Keratinocyte (primary cell): Measurements from ENCODE around the gene RPS21. TPM values are rescaled to one million over a fixed set of nuclear protein-coding genes. Genes with fewer than 3 reads are reported as not detected.
A peak's percentile ranks its signal among the peaks of the same experiment; 100 is the strongest.

ENCODE experiments used
- DNase-seq: peaks from one replicate; pipeline ENCODE4 v3.0.0-alpha.2; 2011; ENCODE audit warnings: low read depth, missing footprints, low spot score
- FAIRE-seq: peaks from 2 replicates; lab custom pipeline; 2011; peaks lifted over from hg19 to GRCh38; lab: Jason Lieb, UNC
- H2AFZ ChIP-seq: 2 replicates; pipeline ENCODE4 v1.6.0; 2012; ENCODE audit warnings: low read length, control low read depth, inconsistent platforms; ENCODE audit not compliant: control insufficient read depth
- H3K27ac ChIP-seq: 2 replicates; pipeline ENCODE4 v1.5.1; 2011; ENCODE audit warnings: low read length; ENCODE audit not compliant: control insufficient read depth, insufficient read depth
- H3K27me3 ChIP-seq: 3 replicates; pipeline ENCODE4 v1.6.0; 2011; ENCODE audit warnings: low read length; ENCODE audit not compliant: control insufficient read depth, insufficient read depth; ENCODE audit errors: extremely low read depth
- H3K36me3 ChIP-seq, 2 experiments: 2 replicates in 1 of 2; 3 replicates in 1 of 2; pipeline ENCODE4 v1.5.1; 2011; ENCODE audit warnings: low read length in 2 of 2, mild to moderate bottlenecking in 1 of 2; ENCODE audit not compliant: control insufficient read depth in 2 of 2, insufficient read depth in 2 of 2; ENCODE audit errors: extremely low read depth in 1 of 2
- H3K4me1 ChIP-seq: 3 replicates; pipeline ENCODE4 v1.5.1; 2011; ENCODE audit warnings: low read length; ENCODE audit not compliant: control insufficient read depth, insufficient read depth; ENCODE audit errors: extremely low read depth
- H3K4me2 ChIP-seq: 3 replicates; pipeline ENCODE4 v1.6.0; 2011; ENCODE audit warnings: low read depth, low read length; ENCODE audit not compliant: control insufficient read depth, insufficient read depth; ENCODE audit errors: extremely low read depth
- H3K4me3 ChIP-seq, 3 experiments: fragments of 200-600 bp in 1 of 3; sonication (generic) in 1 of 3; 2 replicates in 2 of 3; 3 replicates in 1 of 3; pipeline ENCODE4 v1.5.1; 2011 to 2016; ENCODE audit warnings: low read length in 3 of 3, mild to moderate bottlenecking in 3 of 3, control low read depth in 2 of 3, inconsistent platforms in 1 of 3, low read depth in 1 of 3, mixed read lengths in 1 of 3, mixed run types in 1 of 3, moderate library complexity in 1 of 3; ENCODE audit not compliant: control insufficient read depth in 2 of 3, insufficient read depth in 2 of 3; ENCODE audit errors: extremely low read depth in 1 of 3
- H3K79me2 ChIP-seq: 2 replicates; pipeline ENCODE4 v1.6.0; 2012; ENCODE audit warnings: low read length; ENCODE audit not compliant: control insufficient read depth, insufficient read depth
- H3K9ac ChIP-seq: 3 replicates; pipeline ENCODE4 v1.6.0; 2011; ENCODE audit warnings: low read length; ENCODE audit not compliant: control insufficient read depth, insufficient read depth; ENCODE audit errors: extremely low read depth
- H3K9me1 ChIP-seq: 3 replicates; pipeline ENCODE4 v1.6.0; 2011; ENCODE audit warnings: low read length; ENCODE audit not compliant: control insufficient read depth, insufficient read depth; ENCODE audit errors: extremely low read depth
- H3K9me3 ChIP-seq: 2 replicates; pipeline ENCODE4 v1.5.1; 2012; ENCODE audit warnings: low read depth, low read length; ENCODE audit not compliant: control insufficient read depth
- H4K20me1 ChIP-seq: 3 replicates; pipeline ENCODE4 v1.6.0; 2011; ENCODE audit warnings: low read length; ENCODE audit not compliant: control insufficient read depth, insufficient read depth; ENCODE audit errors: extremely low read depth
- EZH2 ChIP-seq: IDR thresholded peaks from one replicate; pipeline ENCODE4 v1.6.1; 2012; ENCODE audit warnings: inconsistent platforms, mild to moderate bottlenecking, low read length, moderate library complexity
- dilution Hi-C: fragments of 300-500 bp; cut with MboI; formaldehyde crosslinking; loops from one replicate; pipeline ENCODE4 v1.7.0; 2020; ENCODE audit warnings: low sequenced_read_pairs; ENCODE audit not compliant: extremely low pct_ligation_motif_present
- polyA plus RNA-seq, 5 experiments: library from polyadenylated mRNA; depleted of rRNA in 3 of 5; stranded (reverse) in 3 of 5; stranded (forward) in 1 of 5; unstranded in 1 of 5; fragments of >200 nt; gene quantifications; 1 replicate in 1 of 5; 2 replicates in 3 of 5; 3 replicates in 1 of 5; pipeline versions ENCODE4 v1.2.1 to v1.2.3, GENCODE V29; 2011 to 2012; ENCODE audit warnings: missing spikeins in 2 of 5, low read depth in 1 of 5, low replicate concordance in 1 of 5
- TF ChIP-seq, protein P1 (sequence below), 3 experiments: IDR thresholded peaks in 1 of 3; conservative IDR thresholded peaks in 1 of 3; optimal IDR thresholded peaks in 1 of 3; 2 replicates in 2 of 3; 3 replicates in 1 of 3; pipeline versions ENCODE3 to v1.5.1; 2011; ENCODE audit warnings: low read length in 3 of 3, mild to moderate bottlenecking in 3 of 3, moderate library complexity in 2 of 3, control low read depth in 1 of 3, inconsistent platforms in 1 of 3; ENCODE audit not compliant: insufficient read depth in 2 of 3; ENCODE audit errors: extremely low read depth in 1 of 3

RPS21 gene
- polyA plus RNA-seq, 1 donor (not counting 4 experiments of a cell fraction or from before 2014, with no cell fraction given), result 3,874 TPM

DNA sequence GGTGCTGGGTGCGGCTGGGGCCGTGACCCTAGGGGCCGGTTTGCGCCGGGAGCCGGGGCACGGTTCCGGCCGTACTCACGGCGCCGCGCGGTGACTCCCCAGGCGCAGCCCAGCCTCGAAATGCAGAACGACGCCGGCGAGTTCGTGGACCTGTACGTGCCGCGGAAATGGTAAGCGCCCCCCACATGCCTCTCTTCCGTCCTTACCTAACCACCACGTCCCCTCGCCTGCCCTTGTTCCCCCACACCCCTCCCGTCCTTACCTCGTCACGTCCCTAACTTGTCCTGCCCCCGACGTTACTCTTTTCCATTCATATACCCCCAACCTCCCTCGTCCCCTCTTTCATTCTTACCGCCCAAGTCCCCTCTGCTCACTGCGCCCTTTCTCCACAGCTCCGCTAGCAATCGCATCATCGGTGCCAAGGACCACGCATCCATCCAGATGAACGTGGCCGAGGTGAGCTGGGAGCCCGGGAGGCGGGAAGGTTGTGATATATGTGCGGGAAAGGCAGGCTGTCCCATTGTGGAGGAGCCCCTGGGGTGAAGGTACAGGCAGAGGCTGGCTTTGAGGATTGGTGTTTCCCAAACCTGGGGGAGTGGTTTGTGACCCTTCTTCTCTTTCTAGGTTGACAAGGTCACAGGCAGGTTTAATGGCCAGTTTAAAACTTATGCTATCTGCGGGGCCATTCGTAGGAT lies 463 bp downstream of the RPS21 start:
- no peak for DNase-seq
- H3K4me2 ChIP-seq, result peak overlapping the region; percentile 72
- peaks cover 18% of the 10 kb centered on the region for H3K4me1 ChIP-seq
- peaks cover 59% of the 10 kb centered on the region for H3K79me2 ChIP-seq
- no peaks in the 10 kb centered on the region for H3K9me1 ChIP-seq
- H3K27me3 ChIP-seq, result no peaks in the 10 kb centered on the region
- dilution Hi-C loops, result no loop called here
- peak overlapping the region; percentile 89 to 99 (median 90) for H3K4me3 ChIP-seq
- H2AFZ ChIP-seq, result peak overlapping the region; percentile 33
- H3K27ac ChIP-seq, result peak overlapping the region; percentile 71
- peaks cover 21 to 27% of the 10 kb centered on the region in 2 experiments for H3K36me3 ChIP-seq
- TF ChIP-seq, protein P1, sequence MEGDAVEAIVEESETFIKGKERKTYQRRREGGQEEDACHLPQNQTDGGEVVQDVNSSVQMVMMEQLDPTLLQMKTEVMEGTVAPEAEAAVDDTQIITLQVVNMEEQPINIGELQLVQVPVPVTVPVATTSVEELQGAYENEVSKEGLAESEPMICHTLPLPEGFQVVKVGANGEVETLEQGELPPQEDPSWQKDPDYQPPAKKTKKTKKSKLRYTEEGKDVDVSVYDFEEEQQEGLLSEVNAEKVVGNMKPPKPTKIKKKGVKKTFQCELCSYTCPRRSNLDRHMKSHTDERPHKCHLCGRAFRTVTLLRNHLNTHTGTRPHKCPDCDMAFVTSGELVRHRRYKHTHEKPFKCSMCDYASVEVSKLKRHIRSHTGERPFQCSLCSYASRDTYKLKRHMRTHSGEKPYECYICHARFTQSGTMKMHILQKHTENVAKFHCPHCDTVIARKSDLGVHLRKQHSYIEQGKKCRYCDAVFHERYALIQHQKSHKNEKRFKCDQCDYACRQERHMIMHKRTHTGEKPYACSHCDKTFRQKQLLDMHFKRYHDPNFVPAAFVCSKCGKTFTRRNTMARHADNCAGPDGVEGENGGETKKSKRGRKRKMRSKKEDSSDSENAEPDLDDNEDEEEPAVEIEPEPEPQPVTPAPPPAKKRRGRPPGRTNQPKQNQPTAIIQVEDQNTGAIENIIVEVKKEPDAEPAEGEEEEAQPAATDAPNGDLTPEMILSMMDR (optimal IDR thresholded peaks at IDR 0.05 in 1 of 3, IDR thresholded peaks at IDR 0.05 in 1 of 3, conservative IDR thresholded peaks at IDR 0.05 in 1 of 3; ENCODE audit: extremely low read depth in 1 of 3, insufficient read depth in 2 of 3, low read length in 3 of 3), result no peak
- no peaks in the 10 kb centered on the region for H3K9me3 ChIP-seq
- H4K20me1 ChIP-seq, result peaks cover 10% of the 10 kb centered on the region
- FAIRE-seq, result no peak
- H3K9ac ChIP-seq, result peak overlapping the region; percentile 93

DNA sequence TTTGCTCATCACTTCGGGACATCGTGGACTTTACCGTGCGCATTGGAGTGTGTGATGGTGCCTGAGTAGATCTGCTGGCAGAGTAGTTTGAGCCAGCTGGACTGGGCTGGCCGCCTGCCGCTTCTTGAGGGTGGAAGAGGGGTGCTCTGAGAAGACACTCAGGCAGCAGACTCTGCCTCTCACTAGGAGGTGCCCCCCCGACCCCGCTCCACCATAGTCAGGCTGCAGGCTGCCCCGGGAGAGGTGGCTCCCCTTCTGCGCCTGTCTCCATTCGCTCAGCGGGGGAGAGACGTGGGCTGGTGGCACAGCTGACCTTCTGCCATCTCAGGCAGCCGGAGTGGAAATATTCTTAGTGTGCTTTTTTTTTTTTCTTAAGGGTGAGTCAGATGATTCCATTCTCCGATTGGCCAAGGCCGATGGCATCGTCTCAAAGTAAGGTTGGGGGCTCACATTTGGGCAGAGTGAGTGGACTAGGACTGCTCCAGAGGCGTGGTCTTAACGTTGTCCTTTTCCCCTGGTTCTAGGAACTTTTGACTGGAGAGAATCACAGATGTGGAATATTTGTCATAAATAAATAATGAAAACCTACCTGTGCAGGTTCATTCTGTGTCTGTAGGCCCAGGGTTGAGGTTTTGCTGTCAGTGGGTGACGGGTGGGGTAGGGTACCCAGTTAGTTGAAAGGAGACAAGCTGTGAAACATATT lies 1.2 kb downstream of the RPS21 start:
- TF ChIP-seq EZH2, result no peak
- TF ChIP-seq, protein P1 (optimal IDR thresholded peaks at IDR 0.05 in 1 of 3, IDR thresholded peaks at IDR 0.05 in 1 of 3, conservative IDR thresholded peaks at IDR 0.05 in 1 of 3; ENCODE audit: extremely low read depth in 1 of 3, insufficient read depth in 2 of 3, low read length in 3 of 3), result no peak
- dilution Hi-C loops, result no loop called here
- no peak for FAIRE-seq

More for the DNA sequence above, 1.2 kb downstream of the RPS21 start:
- Histone ChIP-seq H3K9me1 (no peaks in the 10 kb centered on the region), H3K79me2 (peaks cover 59% of the 10 kb centered on the region), H2AFZ (no peak overlapping the region), H3K27ac (peak overlapping the region; percentile 71), H3K9me3 (no peaks in the 10 kb centered on the region), H3K36me3 (peaks cover 18 to 25% of the 10 kb centered on the region in 2 experiments), H3K4me3 (peak overlapping the region; percentile 89 to 99 (median 90)), H3K4me1 (peaks cover 18% of the 10 kb centered on the region), H3K9ac (peak overlapping the region; percentile 93), H3K27me3 (no peaks in the 10 kb centered on the region), H3K4me2 (peak overlapping the region; percentile 72), H4K20me1 (peaks cover 10% of the 10 kb centered on the region)
- DNase-seq, result no peak
